ENCODE data around the gene ATAD5. TPM values are rescaled to one million over a fixed set of nuclear protein-coding genes. Genes with fewer than 3 reads are reported as not detected.
"Not testable (repeated sequence)": the region's sequence is repeated elsewhere in the genome, so short reads cannot be mapped to it uniquely, and the experiment has no call there.

Gene ATAD5
- total RNA-seq, 2 donors from 2014 or later = 2.0 to 3.1 TPM

DNA sequence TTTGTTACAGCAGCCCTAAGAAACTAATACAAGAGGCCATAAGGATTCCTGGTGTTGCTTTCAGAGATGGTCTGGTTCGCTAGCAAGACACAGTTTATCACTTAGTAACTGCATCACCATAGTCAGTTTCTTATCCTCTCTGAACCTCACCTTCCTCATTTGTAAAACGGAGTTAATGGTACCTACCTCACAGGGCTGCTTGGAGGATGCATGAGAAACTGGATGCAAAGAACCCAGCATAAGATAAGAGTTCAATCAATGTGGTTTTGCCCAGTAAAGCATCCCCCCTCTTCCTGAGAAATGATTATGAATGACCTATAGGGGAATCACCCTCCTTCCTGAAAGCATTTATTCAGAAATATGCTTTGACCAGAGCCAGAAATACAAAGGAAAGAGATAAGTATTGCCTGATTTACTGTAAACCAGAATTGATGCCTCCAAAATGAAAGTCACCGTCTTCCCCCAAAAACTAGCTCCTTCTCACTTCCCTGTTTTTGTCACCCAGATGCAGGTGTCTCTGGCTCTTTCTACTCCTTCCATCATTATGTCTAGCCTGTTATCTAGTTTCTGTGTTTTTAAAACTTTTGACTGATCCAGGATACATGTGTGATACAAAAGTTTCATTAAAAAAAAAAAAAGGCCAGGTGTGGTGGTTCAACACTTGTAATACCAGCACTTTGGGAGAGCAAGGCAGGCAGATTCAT lies 77.1 kb downstream of the ATAD5 start:
- no peak for TF ChIP-seq POLR2AphosphoS5 (IDR thresholded peaks at IDR 0.05)
- no peak for TF ChIP-seq POLR2A (IDR thresholded peaks at IDR 0.05)
- no peak for DNase-seq (ENCODE audit: low spot score)
- Histone ChIP-seq H3K9me3 (no peaks in the 10 kb centered on the region), H3K36me3 (no peaks in the 10 kb centered on the region), H3K27me3 (replicated peaks; ENCODE audit: insufficient read depth) (no peaks in the 10 kb centered on the region), H3K4me1 (replicated peaks) (no peaks in the 10 kb centered on the region), H3K4me3 (no peak overlapping the region), H3K27ac (no peak overlapping the region)
- WGBS = 89% methylated on average over 3 of the region's 3 CpGs
- intact Hi-C loops (cut with DNase I) = loop anchor here (5.0 kb wide), 1 partner anchor 307 kb away; no protein-coding TSS in a partner anchor

DNA sequence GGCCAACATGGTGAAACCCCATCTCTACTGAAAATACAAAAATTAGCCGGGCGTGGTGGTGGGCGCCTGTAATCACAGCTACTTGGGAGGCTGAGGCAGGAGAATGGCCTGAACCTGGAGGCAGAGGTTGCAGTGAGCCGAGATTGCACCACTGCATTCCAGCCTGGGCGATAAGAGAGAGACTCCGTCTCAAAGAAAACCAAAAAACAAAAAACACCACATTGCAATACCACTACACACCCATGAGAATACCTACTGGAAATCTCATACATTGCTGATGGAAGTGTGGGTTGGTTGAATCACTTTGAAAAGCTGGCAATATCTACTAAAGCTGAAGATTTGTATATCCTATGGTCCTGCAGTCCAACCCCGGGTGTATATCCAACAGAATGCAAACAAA lies 78.4 kb downstream of the ATAD5 start:
- H3K9me3 ChIP-seq; H3K36me3 ChIP-seq; intact Hi-C loops (cut with DNase I); H3K4me1 ChIP-seq (replicated peaks); H3K4me3 ChIP-seq; DNase-seq (ENCODE audit: low spot score); H3K27me3 ChIP-seq (replicated peaks; ENCODE audit: insufficient read depth); H3K27ac ChIP-seq: not testable (repeated sequence)
- WGBS = 93% methylated on average over 7 of the region's 7 CpGs

DNA sequence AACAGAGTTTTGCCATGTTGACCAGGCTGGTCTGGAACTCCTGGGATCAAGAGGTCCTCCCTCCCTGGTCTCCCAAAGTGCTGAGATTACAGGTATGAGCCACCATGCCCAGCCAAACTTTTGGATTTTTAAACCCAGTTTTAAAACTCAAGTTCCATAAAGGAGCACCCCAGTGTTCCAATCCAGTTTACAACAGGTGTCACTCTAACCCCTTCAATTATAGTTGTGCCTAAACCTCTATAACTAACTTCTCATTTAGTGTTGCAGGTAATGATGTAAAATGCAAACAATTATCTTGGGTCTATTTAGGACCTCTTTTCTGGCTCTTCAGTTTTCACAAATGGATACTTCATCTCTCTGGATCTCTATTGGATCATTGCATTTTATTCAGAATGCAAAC lies 82.2 kb downstream of the ATAD5 start:
- TF ChIP-seq POLR2AphosphoS5 (IDR thresholded peaks at IDR 0.05) (no peak), POLR2A (IDR thresholded peaks at IDR 0.05) (no peak)
- TF ChIP-seq, protein P1, sequence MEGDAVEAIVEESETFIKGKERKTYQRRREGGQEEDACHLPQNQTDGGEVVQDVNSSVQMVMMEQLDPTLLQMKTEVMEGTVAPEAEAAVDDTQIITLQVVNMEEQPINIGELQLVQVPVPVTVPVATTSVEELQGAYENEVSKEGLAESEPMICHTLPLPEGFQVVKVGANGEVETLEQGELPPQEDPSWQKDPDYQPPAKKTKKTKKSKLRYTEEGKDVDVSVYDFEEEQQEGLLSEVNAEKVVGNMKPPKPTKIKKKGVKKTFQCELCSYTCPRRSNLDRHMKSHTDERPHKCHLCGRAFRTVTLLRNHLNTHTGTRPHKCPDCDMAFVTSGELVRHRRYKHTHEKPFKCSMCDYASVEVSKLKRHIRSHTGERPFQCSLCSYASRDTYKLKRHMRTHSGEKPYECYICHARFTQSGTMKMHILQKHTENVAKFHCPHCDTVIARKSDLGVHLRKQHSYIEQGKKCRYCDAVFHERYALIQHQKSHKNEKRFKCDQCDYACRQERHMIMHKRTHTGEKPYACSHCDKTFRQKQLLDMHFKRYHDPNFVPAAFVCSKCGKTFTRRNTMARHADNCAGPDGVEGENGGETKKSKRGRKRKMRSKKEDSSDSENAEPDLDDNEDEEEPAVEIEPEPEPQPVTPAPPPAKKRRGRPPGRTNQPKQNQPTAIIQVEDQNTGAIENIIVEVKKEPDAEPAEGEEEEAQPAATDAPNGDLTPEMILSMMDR (IDR thresholded peaks at IDR 0.05) = no peak
- no peaks in the 10 kb centered on the region for H3K27me3 ChIP-seq (replicated peaks; ENCODE audit: insufficient read depth)
- H3K36me3 ChIP-seq = no peaks in the 10 kb centered on the region
- DNase-seq (ENCODE audit: low spot score) = no peak
- H3K27ac ChIP-seq = no peak overlapping the region
- no peaks in the 10 kb centered on the region for H3K9me3 ChIP-seq
- H3K4me3 ChIP-seq = no peak overlapping the region
- intact Hi-C loops (cut with DNase I) = no loop called here
- no peaks in the 10 kb centered on the region for H3K4me1 ChIP-seq (replicated peaks)

DNA sequence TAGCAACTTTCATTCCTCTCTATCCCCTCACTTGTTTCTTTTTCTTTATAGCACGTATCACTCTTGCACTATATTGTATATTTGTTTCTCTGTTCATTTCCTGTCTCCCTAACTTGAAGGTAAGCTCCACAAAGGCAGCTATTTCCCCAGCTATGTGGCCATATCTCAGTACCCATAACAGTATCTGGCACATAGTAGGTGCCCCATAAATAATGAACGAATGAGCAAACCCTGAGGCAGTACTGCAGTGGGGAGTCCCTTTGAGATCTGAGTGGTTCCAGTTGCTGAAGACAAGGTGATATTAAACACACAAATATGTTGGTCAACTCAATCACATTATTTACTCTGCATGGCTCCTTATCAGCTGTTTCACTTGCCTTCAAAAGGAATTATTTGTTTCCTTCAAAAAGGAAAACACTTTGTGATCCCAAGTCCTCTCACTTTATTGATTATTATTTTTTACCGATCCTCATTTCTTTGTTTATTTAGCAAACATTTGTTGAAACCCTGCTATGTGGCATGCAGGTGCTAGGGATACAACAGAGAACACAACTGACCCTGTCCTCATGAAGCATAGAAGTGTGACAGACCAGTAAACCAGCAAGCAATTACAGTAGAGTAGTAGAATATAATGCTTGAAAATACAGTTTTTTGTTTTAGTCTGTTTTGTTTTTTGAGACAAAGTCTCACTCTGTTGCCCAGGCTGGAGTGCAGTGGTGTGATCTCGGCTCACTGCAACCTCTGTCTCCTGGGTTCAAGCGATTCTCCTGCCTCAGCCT lies 84.3 kb downstream of the ATAD5 start:
- no peak overlapping the region for H3K27ac ChIP-seq
- DNase-seq (ENCODE audit: low spot score) = no peak
- no peak for TF ChIP-seq POLR2AphosphoS5 (IDR thresholded peaks at IDR 0.05)
- no peak for TF ChIP-seq POLR2A (IDR thresholded peaks at IDR 0.05)
- TF ChIP-seq, protein P1 (IDR thresholded peaks at IDR 0.05) = no peak
- no peaks in the 10 kb centered on the region for H3K4me1 ChIP-seq (replicated peaks)
- no peaks in the 10 kb centered on the region for H3K27me3 ChIP-seq (replicated peaks; ENCODE audit: insufficient read depth)
- H3K36me3 ChIP-seq = no peaks in the 10 kb centered on the region
- intact Hi-C loops (cut with DNase I) = no loop called here
- WGBS = 75% methylated on average over 5 of the region's 5 CpGs
- no peaks in the 10 kb centered on the region for H3K9me3 ChIP-seq
- H3K4me3 ChIP-seq = no peak overlapping the region

DNA sequence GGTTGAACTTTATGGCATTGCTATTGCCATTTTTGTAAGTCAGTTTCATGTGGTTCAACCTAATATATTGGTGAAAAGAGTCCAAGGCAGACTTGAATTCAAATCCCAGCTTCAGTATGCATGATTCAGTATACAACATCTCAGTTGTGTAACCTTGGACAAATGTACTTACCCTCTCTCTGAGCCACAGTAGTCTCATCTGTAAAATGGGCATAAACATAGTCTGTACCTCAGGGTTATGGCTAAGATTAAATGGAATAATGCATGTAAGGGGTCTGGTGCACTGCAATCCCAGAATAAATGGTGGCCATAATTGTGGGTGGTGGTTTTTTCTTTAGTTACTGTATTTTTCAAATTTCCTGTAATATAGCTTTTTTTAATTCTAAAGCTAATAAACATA lies 85.3 kb downstream of the ATAD5 start:
- no peaks in the 10 kb centered on the region for H3K36me3 ChIP-seq
- DNase-seq (ENCODE audit: low spot score) = no peak
- intact Hi-C loops (cut with DNase I) = no loop called here
- H3K4me1 ChIP-seq (replicated peaks) = no peaks in the 10 kb centered on the region
- H3K9me3 ChIP-seq = no peaks in the 10 kb centered on the region
- no peak overlapping the region for H3K4me3 ChIP-seq
- H3K27ac ChIP-seq = no peak overlapping the region
- TF ChIP-seq POLR2A (IDR thresholded peaks at IDR 0.05) = no peak
- H3K27me3 ChIP-seq (replicated peaks; ENCODE audit: insufficient read depth) = no peaks in the 10 kb centered on the region

DNA sequence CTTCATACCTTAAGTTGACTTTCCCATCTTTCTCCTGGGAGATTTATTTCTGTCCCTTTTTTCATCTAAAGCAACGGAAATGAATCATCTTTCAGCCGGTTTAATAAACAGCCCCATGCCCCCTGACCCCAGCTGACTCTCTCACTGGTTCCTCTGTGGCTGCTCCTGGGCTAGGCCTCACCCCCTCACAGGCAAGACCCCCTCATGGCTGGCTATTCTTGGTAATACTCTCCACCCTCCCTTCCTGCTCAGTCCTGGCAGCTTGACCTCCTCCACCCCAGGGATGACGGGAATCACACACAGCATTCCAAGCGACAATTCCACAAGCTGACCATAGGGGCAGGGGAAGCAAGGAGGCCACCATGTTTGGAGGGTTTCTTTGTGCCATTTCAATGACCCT lies 88.5 kb downstream of the ATAD5 start:
- TF ChIP-seq POLR2A (IDR thresholded peaks at IDR 0.05) = no peak
- TF ChIP-seq, protein P1 (IDR thresholded peaks at IDR 0.05) = no peak
- no peak overlapping the region for H3K27ac ChIP-seq
- intact Hi-C loops (cut with DNase I) = no loop called here
- WGBS = 73% methylated on average over 4 of the region's 4 CpGs
- no peaks in the 10 kb centered on the region for H3K36me3 ChIP-seq
- H3K9me3 ChIP-seq = no peaks in the 10 kb centered on the region
- no peak overlapping the region for H3K4me3 ChIP-seq
- no peaks in the 10 kb centered on the region for H3K27me3 ChIP-seq (replicated peaks; ENCODE audit: insufficient read depth)
- no peaks in the 10 kb centered on the region for H3K4me1 ChIP-seq (replicated peaks)
- no peak for DNase-seq (ENCODE audit: low spot score)

Data from prostate gland (tissue), 2 donors.